Subcutaneous adipose tissue (tissue), 4 donors: ENCODE results near the gene SHC4. TPM values are rescaled to one million over a fixed set of nuclear protein-coding genes. Genes with fewer than 3 reads are reported as not detected.

Experiments used
- CTCF ChIP-seq: fragments of 450-650 bp; IDR thresholded peaks from one replicate; pipeline ENCODE4 v1.5.1; 2016; ENCODE audit warnings: low read depth, mild to moderate bottlenecking, control low read depth, antibody characterized with exemption, moderate library complexity
- total RNA-seq, 4 donors: library from RNA; depleted of rRNA; stranded (reverse); fragments of >200 nt; gene quantifications; one replicate each; pipeline ENCODE4 v1.1.0, GENCODE V29; 2016

The SHC4 gene
- total RNA-seq, 4 donors from 2014 or later: 0.38 to 0.85 TPM; not detected in 2

DNA sequence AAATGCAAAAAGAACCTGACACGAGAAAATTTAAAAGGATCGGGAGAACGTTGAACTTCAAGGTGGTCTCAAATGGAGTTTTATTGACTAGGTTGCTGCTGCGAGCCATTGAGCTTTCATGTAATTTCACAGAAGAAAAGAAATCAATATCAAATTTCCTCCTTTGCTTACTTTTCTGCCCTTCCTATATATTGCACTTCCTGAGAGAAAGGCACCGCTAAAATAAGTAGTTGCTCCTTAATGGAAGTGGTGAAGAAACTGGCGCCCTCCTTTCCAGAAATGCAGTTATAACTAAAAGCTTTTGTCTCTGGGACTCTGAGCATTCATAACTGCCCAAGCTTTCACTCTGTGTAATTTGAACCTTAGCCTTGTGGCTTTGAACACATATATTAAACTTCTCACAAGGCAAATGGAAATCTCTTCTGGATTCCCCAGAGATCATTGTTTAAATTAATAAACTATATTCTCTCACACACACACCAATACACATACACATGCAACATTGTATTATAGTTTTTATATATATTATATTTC lies 72.4 kb downstream of the SHC4 start:
- no peak for TF ChIP-seq CTCF

DNA sequence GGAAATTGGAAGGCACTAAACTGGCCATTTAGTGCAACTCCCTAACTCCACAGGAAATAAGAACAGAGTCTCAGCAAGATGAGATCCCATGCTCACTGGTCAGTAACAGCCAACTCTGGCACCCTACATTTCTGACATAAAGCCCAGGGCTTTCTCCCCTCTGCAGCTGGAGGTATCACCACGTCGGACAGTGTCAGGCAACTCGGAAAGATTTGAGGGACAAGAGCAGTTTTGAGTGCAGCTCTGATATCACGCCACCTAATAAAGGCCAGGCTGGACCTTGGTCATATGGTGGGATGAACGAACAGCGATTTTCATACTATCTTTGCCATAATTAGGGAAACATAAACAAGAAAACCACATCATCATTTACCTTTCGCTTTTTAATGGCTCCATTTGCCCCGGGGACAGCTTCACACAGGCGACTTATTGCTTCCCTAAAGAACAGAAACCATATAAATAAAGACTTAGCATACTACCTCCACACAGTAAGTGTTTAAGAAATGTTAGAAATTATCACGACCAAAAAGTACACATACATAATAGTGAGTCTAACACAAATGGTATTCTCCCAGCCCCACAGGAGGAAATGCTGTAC lies 73.2 kb downstream of the SHC4 start:
- no peak for TF ChIP-seq CTCF

- no peak for TF ChIP-seq CTCF
Measured at GRCh38 chr15:48889925-48890324, 73.8 kb downstream of the SHC4 start.

- TF ChIP-seq CTCF: no peak
Measured at GRCh38 chr15:48888836-48889235, 74.9 kb downstream of the SHC4 start.

DNA sequence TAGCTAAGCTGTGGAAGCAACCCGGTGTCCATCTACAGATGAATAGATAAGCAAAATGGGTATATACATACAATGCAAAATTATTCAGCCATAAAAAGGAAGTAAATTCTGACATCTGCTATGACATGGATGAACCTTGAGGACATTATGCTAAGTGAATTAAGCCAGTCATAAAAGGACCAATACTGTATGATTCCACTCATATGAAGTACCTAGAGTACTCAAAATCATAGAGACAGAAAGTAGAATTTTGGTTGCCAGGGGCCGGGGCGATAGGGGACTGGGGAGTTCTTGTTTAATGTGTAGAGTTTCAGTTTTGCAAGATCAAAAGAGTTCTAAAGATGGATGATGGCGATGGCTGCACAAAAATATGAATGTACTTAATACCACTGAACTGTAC lies 75.5 kb downstream of the SHC4 start:
- TF ChIP-seq CTCF: no peak

GRCh38 chr15:48887144-48887543 lies 76.6 kb downstream of the SHC4 start:
- TF ChIP-seq CTCF: no peak

GRCh38 chr15:48883699-48884098 lies 80.0 kb downstream of the SHC4 start:
- no peak for TF ChIP-seq CTCF
